ENCODE measurements around the gene CHURC1. TPM values are rescaled to one million over a fixed set of nuclear protein-coding genes. Genes with fewer than 3 reads are reported as not detected.

Gene CHURC1
- total RNA-seq: 10 to 100 TPM; 37.6 to 66.1 TPM

DNA sequence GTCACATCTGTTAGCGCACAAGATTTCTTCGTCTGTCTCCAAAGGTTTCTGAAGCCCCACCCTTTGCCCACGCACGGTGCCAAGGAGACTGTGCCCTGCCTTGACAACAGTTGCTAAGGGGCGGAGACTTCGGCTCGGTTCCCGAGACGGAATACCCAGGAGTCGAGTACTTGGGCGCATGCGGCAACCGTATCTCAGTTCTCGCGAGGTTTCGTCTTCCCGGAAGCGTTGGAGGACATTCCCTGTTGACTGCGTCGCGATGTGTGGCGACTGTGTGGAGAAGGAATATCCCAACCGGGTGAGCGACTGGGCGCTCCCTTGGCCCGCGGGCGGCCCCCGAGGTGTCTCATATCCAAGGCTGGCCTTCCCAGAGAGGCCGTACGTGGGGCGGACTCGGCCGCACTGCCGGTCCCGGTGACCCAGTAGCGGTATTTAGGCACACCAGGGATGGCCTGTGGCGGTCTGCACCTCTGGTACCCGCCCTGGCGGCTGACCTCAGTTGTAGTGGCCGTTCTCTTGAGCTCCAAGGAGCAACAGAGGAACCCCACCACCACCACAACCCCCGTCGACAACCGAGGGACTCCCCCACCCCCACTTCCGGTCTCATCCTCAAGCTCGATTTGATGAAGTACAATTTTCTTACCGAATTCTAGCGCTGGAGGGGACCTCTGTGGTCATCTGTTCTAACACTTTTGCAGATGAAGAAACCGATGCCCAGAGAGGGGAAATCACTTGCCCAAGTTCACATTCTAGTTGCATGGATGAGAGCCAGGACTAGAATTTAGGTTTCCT is at the start of gene CHURC1:
TSS of gene CHURC1 (plus strand) at position 219 of the 792 bp plus-strand sequence. CDS start at position 260, 41 bp downstream.
- ChIA-PET CTCF (interaction anchor here (0.7 to 1.3 kb wide), 8 partner anchors 10 to 571 kb away, joined by 3 to 9 read pairs (median 4); partner anchors contain the start of genes FNTB and ZBTB25), POLR2A (interaction anchor here (0.5 to 1.7 kb wide), 6 partner anchors 21 to 374 kb away, joined by 3 to 6 read pairs (median 4); partner anchors contain the start of genes FNTB and HSPA2)
- ATAC-seq: peak; percentile 96
- peak; percentile 98 for DNase-seq
- Mint-ChIP-seq H3K27me3 (no peaks in the 10 kb centered on the region), H3K27ac (peak within 1 kb of the TSS; percentile 95), H3K4me1 (peaks cover 45% of the 10 kb centered on the region), H3K9me3 (ENCODE audit: low read depth) (no peaks in the 10 kb centered on the region), H3K4me3 (peak within 1 kb of the TSS; percentile 89), H3K36me3 (ENCODE audit: low read depth) (peaks cover 25% of the 10 kb centered on the region)
- intact Hi-C loops (cut with DNase I, micrococcal nuclease): loop anchor here (1.0 to 10.0 kb wide), 12 partner anchors 14 to 1270 kb away; partner anchors contain the start of genes FUT8 (in 1 of the 2), HSPA2 (in 1 of the 2), MAX (in 1 of the 2) and MTHFD1 (in 1 of the 2)

DNA sequence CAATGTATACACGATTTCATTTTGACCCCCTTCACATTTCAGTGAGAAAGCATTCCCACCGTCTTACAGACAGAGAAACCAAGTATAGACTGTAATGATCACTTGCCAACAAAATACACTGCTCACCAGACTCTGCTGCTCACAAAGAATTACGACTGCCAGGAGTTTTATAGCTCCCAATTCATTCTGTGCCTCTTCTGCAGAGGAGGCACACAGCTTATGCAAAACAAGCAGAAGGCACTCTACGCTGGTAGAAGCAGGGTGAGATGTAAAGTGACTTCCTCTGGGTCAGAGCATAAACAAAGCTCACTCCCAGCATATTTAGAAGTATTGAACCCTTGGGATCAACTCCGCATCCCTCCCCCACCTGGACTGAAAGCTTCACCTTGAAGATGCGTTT is 49.1 kb upstream of the CHURC1 start:
- H3K4me1 Mint-ChIP-seq: no peaks in the 10 kb centered on the region
- ChIA-PET POLR2A (no interaction called here), CTCF (interaction anchor here (1.1 to 1.6 kb wide), 3 partner anchors 17 to 42 kb away, joined by 4 to 6 read pairs (median 5); no protein-coding TSS in a partner anchor)
- DNase-seq: no peak
- no peak for ATAC-seq
- no peak overlapping the region for H3K27ac Mint-ChIP-seq
- no peak overlapping the region for H3K4me3 Mint-ChIP-seq
- intact Hi-C loops (cut with DNase I, micrococcal nuclease): no loop called here
- no peaks in the 10 kb centered on the region for H3K36me3 Mint-ChIP-seq (ENCODE audit: low read depth)
- no peaks in the 10 kb centered on the region for H3K9me3 Mint-ChIP-seq (ENCODE audit: low read depth)
- peaks cover 21% of the 10 kb centered on the region for H3K27me3 Mint-ChIP-seq

DNA sequence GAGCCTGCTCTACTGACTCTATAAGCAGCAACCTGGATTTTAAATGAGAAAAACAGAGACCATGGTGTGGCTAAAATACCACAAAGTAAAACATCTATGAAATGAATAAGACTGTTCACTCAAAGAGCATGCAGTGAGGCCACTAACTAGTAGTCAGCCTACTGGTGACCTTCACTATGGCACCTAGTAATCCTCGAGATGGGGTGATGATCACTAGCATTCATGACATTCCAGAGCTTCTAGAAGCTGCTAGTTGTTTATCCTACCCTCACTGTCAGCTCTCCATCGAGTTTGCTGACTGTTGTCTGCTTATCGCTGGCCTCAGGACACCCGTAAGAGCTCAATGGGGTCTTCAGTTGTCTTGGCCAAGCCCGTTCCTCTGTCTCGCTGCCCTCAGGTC is 48.3 kb upstream of the CHURC1 start:
- no peak for DNase-seq
- Mint-ChIP-seq H3K27me3 (peaks cover 23% of the 10 kb centered on the region), H3K4me3 (no peak overlapping the region), H3K27ac (no peak overlapping the region), H3K36me3 (ENCODE audit: low read depth) (no peaks in the 10 kb centered on the region), H3K9me3 (ENCODE audit: low read depth) (no peaks in the 10 kb centered on the region), H3K4me1 (no peaks in the 10 kb centered on the region)
- ATAC-seq: no peak
- intact Hi-C loops (cut with DNase I, micrococcal nuclease): no loop called here
- CTCF ChIA-PET: interaction anchor here (1.1 to 1.4 kb wide), 2 partner anchors 27 to 43 kb away, joined by 4 to 5 read pairs; no protein-coding TSS in a partner anchor
- POLR2A ChIA-PET: interaction anchor here (0.5 kb wide), 1 partner anchor 254 kb away, joined by 3 read pairs; no protein-coding TSS in a partner anchor

DNA sequence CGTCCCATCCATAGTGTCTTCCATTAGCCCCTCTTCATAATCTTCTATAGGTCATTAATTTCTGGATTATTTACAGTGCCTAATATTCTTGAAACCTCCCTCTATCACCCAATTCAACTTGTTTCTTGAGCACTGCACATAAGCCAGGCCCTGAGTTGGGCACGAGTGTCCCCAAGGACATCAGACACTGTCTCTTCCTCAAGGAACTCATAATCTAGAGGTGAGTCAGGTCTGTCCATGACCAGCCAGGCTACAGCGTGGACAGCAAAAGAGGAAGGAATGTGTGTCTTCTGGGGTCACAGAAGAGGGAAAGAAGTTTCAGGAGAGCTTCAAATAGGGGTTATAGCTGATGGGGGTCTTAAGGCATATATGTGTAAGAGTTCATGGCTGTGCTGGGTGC is 47.1 kb upstream of the CHURC1 start:
- H3K27ac Mint-ChIP-seq: no peak overlapping the region
- CTCF ChIA-PET: interaction anchor here (0.6 to 1.1 kb wide), 2 partner anchors 9 to 44 kb away, joined by 3 to 4 read pairs; no protein-coding TSS in a partner anchor

DNA sequence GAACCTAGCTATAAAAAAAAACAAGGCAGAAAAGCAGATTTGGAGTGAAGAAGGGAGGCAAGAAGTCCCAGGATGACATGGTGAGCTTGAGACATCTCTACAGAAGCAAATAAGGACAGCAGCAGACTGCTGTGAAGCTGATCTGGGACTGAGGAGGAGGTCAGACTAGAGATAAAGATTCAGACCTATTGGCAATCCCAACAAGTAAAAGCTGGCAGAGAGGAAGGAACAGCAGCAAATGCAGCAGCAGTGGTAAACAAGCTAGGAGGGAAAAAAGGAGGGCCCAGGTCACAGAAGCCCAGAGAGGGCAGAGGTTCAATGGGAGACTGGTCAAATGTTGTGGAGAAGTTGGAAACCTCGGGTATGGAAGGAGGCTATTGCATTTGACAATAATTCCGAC is 45.9 kb upstream of the CHURC1 start:
- ChIA-PET CTCF (interaction anchor here (0.7 to 3.1 kb wide), 4 partner anchors 9 to 45 kb away, joined by 3 to 16 read pairs (median 4); no protein-coding TSS in a partner anchor), POLR2A (no interaction called here)
- no peak overlapping the region for H3K4me3 Mint-ChIP-seq
- peaks cover 32% of the 10 kb centered on the region for H3K27me3 Mint-ChIP-seq
- no peaks in the 10 kb centered on the region for H3K36me3 Mint-ChIP-seq (ENCODE audit: low read depth)
- H3K4me1 Mint-ChIP-seq: no peaks in the 10 kb centered on the region
- no peak overlapping the region for H3K27ac Mint-ChIP-seq
- DNase-seq: no peak
- peaks cover 3% of the 10 kb centered on the region for H3K9me3 Mint-ChIP-seq (ENCODE audit: low read depth)
- intact Hi-C loops (cut with DNase I, micrococcal nuclease): no loop called here
- no peak for ATAC-seq

More for the DNA sequence above, 47.1 kb upstream of the CHURC1 start:
- H3K36me3 Mint-ChIP-seq (ENCODE audit: low read depth): no peaks in the 10 kb centered on the region
- no peaks in the 10 kb centered on the region for H3K9me3 Mint-ChIP-seq (ENCODE audit: low read depth)
- H3K4me1 Mint-ChIP-seq: no peaks in the 10 kb centered on the region
- H3K4me3 Mint-ChIP-seq: no peak overlapping the region
- H3K27me3 Mint-ChIP-seq: peaks cover 28% of the 10 kb centered on the region
- DNase-seq (no peak), ATAC-seq (no peak)
- POLR2A ChIA-PET: no interaction called here
- intact Hi-C loops (cut with DNase I, micrococcal nuclease): no loop called here

DNA sequence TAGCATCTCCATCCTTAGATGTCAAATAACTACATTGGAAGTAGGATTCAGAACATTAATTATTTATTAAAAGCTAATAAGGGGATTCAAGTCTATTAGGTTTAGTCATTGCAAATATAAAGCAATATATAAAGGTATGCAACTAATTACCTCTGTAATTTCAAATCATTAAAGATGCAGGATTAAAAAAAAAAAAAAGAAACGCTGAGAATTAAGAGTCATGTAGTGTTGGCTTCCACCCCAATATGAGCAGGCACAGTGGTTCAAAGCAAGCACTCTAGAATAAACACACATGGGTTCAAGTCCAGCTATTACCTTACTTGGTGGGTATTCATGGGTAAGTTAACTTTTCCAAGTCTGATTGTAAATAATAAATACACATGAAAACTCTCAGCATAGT is 45.4 kb upstream of the CHURC1 start:
- ChIA-PET CTCF (interaction anchor here (0.8 to 3.1 kb wide), 4 partner anchors 12 to 45 kb away, joined by 4 to 16 read pairs (median 4); no protein-coding TSS in a partner anchor), POLR2A (no interaction called here)
- ATAC-seq: no peak
- no peak for DNase-seq
- H3K27ac Mint-ChIP-seq: no peak overlapping the region
- H3K4me3 Mint-ChIP-seq: no peak overlapping the region
- H3K36me3 Mint-ChIP-seq (ENCODE audit: low read depth): no peaks in the 10 kb centered on the region
- H3K4me1 Mint-ChIP-seq: no peaks in the 10 kb centered on the region
- H3K27me3 Mint-ChIP-seq: peaks cover 30% of the 10 kb centered on the region
- H3K9me3 Mint-ChIP-seq (ENCODE audit: low read depth): peaks cover 3% of the 10 kb centered on the region
- intact Hi-C loops (cut with DNase I, micrococcal nuclease): no loop called here

DNA sequence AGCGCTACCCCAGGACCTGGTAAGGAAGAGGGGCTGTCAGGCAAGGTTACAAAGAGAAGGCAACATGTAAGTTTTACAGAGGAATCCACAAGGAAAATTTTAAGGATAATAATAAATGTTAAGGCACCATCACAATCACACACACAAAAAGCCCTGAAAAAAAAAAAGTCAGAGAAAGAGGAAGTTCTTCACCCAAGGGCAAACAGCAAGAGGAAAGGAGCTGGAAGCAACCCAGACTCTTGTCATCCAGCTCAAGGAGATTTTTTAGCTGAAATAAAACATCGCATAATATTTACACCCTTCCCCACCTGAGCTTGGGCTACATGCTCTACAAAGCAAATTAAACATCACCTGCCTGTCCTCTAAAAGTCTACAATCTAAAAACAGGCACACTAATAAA is 44.1 kb upstream of the CHURC1 start:
- ChIA-PET CTCF (interaction anchor here (3.1 kb wide), 1 partner anchor 21 kb away, joined by 16 read pairs; no protein-coding TSS in a partner anchor), POLR2A (interaction anchor here (0.6 to 0.7 kb wide), 2 partner anchors 9 to 90 kb away, joined by 3 to 14 read pairs; no protein-coding TSS in a partner anchor)
- Mint-ChIP-seq H3K36me3 (ENCODE audit: low read depth) (no peaks in the 10 kb centered on the region), H3K4me3 (no peak overlapping the region), H3K27me3 (peaks cover 29% of the 10 kb centered on the region), H3K9me3 (ENCODE audit: low read depth) (peaks cover 3% of the 10 kb centered on the region), H3K4me1 (no peaks in the 10 kb centered on the region), H3K27ac (no peak overlapping the region)
- intact Hi-C loops (cut with DNase I, micrococcal nuclease): no loop called here
- DNase-seq (no peak), ATAC-seq (no peak)

DNA sequence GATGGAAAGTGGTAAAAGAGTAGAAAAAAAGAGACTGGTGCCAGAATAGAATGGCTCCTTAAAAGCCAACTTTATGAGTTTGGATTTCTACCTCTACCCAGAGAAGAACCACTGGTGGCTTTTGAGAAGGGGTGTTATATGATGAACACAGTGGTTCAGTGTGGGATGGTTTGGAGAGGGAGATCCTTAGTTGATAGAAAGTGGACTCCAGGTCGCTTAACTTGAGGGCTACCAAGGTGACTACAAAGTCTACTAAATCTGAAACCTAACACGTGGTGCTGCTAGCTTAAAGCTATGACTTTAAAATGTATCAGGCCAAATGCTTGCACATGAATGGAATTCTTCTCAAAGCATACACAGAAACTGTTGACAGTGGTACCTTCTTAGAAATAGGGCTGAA is 42.9 kb upstream of the CHURC1 start:
- H3K27me3 Mint-ChIP-seq: peaks cover 34% of the 10 kb centered on the region
- H3K4me1 Mint-ChIP-seq: no peaks in the 10 kb centered on the region
- ChIA-PET POLR2A (no interaction called here), CTCF (interaction anchor here (0.5 to 1.4 kb wide), 3 partner anchors 21 to 125 kb away, joined by 3 to 4 read pairs (median 4); no protein-coding TSS in a partner anchor)
- no peak overlapping the region for H3K27ac Mint-ChIP-seq
- peaks cover 3% of the 10 kb centered on the region for H3K9me3 Mint-ChIP-seq (ENCODE audit: low read depth)
- intact Hi-C loops (cut with DNase I, micrococcal nuclease): no loop called here
- ATAC-seq (peak; percentile 42), DNase-seq (no peak)
- no peak overlapping the region for H3K4me3 Mint-ChIP-seq
- no peaks in the 10 kb centered on the region for H3K36me3 Mint-ChIP-seq (ENCODE audit: low read depth)

DNA sequence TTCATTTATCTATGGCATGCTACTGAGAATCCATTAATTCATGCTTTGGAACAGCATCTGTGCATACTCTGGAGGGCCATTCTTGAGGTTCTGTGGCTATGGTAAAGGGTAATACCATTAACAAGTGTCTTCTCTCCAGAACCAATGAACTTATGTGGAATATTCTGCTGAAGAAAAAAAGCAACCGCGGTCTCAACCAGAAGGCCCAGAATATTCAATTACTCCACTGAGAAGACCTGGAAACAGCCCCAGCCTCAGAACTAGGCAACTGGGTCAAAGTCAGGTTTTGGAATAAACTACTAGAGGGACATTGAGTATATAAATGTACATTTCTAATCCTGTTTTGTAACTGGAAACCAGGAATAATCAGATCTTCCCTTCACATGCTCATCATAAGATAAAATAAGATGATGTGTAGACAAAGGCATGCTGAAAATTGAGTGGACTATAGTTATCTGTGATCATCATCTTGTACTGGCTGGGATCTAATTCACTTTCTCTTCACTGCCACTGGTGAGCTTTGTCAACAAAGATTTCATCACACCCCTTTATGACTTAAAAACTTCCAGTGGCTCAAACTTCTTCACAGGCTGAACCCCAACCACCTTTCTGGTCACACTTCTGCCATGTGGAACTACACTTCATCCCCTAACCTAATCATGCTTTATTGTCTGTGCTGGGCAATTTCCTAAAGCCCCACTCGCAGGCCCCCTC is 40.6 kb upstream of the CHURC1 start:
- Mint-ChIP-seq H3K36me3 (ENCODE audit: low read depth) (no peaks in the 10 kb centered on the region), H3K4me3 (no peak overlapping the region)

DNA sequence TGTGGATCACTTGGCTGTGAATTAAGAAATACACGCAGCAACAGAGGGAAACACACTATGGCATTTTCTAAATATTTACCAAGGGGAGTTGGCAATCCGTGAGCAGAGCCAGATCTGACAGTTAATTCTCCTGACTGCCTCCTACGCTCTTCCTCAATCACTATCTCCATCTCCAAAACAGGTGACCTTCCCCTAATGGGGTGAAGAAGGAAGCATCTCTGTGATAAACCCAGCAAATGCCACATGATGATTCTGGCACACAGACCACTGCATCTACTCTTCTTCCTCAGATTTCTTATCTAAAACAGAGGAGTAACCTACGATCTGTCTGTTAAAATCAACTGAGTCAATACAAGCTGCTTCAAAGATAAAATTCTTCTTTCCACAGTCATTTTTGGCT is 38.9 kb upstream of the CHURC1 start:
- CTCF ChIA-PET: interaction anchor here (0.5 to 1.4 kb wide), 2 partner anchors 15 to 17 kb away, joined by 3 to 8 read pairs; no protein-coding TSS in a partner anchor
- Mint-ChIP-seq H3K9me3 (ENCODE audit: low read depth) (peaks cover 3% of the 10 kb centered on the region), H3K4me3 (no peak overlapping the region), H3K4me1 (no peaks in the 10 kb centered on the region), H3K27ac (no peak overlapping the region), H3K27me3 (peaks cover 23% of the 10 kb centered on the region), H3K36me3 (ENCODE audit: low read depth) (no peaks in the 10 kb centered on the region)
- POLR2A ChIA-PET: no interaction called here
- DNase-seq: no peak
- intact Hi-C loops (cut with DNase I, micrococcal nuclease): no loop called here
- no peak for ATAC-seq

More for the DNA sequence above, 40.6 kb upstream of the CHURC1 start:
- intact Hi-C loops (cut with DNase I, micrococcal nuclease): no loop called here
- POLR2A ChIA-PET: no interaction called here
- ATAC-seq (no peak), DNase-seq (no peak)
- Mint-ChIP-seq H3K27ac (no peak overlapping the region), H3K27me3 (peaks cover 24% of the 10 kb centered on the region), H3K4me1 (no peaks in the 10 kb centered on the region), H3K9me3 (ENCODE audit: low read depth) (peaks cover 3% of the 10 kb centered on the region)
- CTCF ChIA-PET: interaction anchor here (1.6 kb wide), 1 partner anchor 51 kb away, joined by 6 read pairs; no protein-coding TSS in a partner anchor

DNA sequence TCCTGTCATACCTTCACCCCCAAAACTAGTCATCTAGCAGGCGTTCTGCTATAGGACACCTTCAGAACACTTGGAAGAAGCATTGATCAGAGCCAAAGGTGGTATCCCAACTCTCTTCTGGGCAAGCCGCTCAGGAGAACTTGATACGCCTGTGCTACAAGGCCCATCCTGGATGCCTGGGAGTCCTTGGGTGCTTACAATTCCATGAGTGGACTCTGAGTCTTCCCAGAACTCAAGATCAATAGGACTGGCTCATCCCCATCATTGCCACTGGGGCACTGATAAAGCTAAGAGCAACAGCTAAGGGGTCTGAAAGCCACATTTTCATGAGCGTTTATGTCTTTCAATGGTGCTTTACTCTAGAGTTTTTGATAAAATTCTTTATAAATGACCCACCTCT is 36.4 kb upstream of the CHURC1 start:
- ATAC-seq (no peak), DNase-seq (no peak)
- peaks cover 22% of the 10 kb centered on the region for H3K27me3 Mint-ChIP-seq
- ChIA-PET CTCF (interaction anchor here (0.6 to 7.2 kb wide), 5 partner anchors 10 to 455 kb away, joined by 3 to 63 read pairs (median 8); no protein-coding TSS in a partner anchor), POLR2A (interaction anchor here (0.7 kb wide), 1 partner anchor 69 kb away, joined by 5 read pairs; no protein-coding TSS in a partner anchor)
- H3K4me3 Mint-ChIP-seq: no peak overlapping the region
- peaks cover under 1% of the 10 kb centered on the region for H3K9me3 Mint-ChIP-seq (ENCODE audit: low read depth)
- no peaks in the 10 kb centered on the region for H3K36me3 Mint-ChIP-seq (ENCODE audit: low read depth)
- peaks cover 10% of the 10 kb centered on the region for H3K4me1 Mint-ChIP-seq
- no peak overlapping the region for H3K27ac Mint-ChIP-seq
- intact Hi-C loops (cut with DNase I, micrococcal nuclease): no loop called here
